ENCODE measurements around the gene MED28.
"Not testable (repeated sequence)": the region's sequence is repeated elsewhere in the genome, so short reads cannot be mapped to it uniquely, and the experiment has no call there.

The MED28 gene, protein sequence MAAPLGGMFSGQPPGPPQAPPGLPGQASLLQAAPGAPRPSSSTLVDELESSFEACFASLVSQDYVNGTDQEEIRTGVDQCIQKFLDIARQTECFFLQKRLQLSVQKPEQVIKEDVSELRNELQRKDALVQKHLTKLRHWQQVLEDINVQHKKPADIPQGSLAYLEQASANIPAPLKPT

DNA sequence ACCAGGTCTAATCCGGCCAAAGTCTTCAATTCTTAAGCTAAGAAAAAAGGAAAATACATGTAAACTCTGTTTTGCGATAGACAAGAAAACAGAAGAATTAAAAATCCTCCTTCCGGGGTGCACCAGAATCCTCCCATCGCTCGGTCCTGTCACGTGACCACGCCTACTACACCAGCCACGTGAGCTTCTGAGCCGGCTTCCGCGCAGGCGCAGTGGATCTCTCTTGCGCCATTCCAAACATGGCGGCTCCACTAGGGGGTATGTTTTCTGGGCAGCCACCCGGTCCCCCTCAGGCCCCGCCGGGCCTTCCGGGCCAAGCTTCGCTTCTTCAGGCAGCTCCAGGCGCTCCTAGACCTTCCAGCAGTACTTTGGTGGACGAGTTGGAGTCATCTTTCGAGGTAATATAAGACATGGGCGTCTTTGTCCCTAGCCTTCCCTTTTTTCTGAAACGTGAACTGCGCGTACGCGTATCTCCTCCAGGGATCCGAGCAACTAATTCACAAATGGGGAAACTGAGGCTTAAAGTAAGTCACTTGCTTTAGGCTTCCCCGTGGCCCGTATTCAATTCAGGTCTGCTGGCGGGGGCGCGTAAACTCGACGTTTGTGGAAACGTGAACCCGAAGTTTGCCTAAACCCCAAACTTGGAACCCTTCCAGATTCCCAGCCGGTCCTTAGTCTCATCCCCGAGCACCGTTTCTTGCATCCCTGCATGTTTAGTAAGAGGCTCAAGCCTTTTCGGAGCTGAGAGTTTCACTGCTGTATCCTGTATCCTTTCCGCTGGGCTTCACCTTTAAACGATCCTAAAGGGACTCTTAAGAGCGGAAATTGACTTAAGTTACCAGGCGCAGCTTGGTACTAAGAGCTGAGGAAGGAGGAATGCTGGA lies at the start of gene MED28:
Gene MED28, plus strand, starts transcription at position 226 of the 884 bp plus-strand sequence. Its CDS starts 14 bp downstream, at position 240.
- peak; percentile 32 for DNase-seq

DNA sequence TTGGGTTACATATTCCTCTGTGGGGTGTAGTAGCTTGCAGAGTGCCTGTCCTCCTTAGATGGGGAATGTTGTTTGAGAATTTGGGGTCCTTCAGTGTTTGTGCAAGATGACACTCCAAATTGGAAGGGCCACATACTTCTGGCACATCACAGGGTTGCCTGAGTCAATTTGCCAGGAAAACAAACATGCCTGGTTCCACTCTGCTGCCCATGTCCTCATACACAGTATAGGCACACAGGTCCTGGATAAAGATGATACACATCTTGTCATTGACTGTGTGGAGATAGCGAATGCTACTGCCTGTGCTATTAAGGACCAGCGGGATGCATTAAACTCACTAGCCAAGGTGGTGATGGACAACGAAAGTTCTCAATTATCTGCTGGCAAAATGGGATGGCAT lies 48.6 kb upstream of the MED28 start:
- DNase-seq: no peak

DNA sequence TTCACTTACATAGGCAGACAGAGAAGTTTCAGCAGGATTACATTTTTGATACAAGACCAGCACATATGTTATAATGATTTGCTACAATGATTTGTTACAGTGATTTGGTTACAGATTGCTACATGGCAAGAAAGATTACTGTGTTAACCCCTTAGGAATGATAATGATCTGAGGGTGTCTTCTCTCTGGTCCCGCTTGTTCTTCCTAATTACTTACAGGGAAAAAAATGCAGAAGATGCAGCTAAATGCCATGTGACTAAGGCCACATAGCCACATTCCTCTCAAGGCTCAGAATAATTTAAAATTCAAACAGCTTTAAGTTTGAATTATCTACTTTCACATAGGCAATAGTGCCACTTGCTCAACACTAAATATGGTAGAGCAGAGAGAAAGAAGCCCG lies 47.2 kb upstream of the MED28 start:
- no peak for DNase-seq

DNA sequence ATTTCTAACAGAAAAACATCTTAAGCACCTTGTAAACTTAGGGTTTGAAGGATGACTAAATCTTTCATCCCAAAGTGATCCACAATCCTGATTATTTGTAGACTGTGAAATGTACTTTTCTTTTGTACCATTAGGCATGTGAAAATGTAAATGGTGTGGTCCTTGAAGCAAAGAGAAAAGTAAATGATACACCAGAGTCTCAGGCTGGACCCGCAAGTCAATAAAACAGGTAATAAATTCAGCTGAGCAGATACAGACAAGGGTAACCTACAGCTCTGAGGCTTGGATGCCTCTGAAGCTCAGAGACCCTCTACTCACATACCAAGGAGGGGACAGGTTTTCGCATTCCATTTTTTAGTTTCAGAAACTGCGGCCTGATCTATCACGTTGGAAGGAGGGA lies 40.2 kb upstream of the MED28 start:
- DNase-seq: no peak

DNA sequence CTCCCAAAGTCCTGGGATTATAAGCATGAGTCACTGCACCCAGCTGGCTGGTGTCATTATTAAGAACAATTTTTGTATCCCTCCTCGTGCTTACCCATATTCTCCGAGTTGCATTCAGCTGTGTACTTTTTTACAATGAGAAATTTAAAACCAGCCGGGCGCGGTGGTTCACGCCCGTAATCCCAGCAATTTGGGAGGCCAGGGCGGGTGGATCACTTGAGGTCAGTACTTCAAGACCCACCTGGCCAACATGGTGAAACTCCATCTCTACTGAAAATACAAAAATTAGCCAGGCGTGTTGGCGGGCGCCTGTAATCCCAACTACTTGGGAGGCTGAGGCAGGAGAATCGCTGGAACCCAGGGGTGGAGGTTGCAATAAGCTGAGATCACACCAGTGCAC lies 39.3 kb upstream of the MED28 start:
- not testable (repeated sequence) for DNase-seq

DNA sequence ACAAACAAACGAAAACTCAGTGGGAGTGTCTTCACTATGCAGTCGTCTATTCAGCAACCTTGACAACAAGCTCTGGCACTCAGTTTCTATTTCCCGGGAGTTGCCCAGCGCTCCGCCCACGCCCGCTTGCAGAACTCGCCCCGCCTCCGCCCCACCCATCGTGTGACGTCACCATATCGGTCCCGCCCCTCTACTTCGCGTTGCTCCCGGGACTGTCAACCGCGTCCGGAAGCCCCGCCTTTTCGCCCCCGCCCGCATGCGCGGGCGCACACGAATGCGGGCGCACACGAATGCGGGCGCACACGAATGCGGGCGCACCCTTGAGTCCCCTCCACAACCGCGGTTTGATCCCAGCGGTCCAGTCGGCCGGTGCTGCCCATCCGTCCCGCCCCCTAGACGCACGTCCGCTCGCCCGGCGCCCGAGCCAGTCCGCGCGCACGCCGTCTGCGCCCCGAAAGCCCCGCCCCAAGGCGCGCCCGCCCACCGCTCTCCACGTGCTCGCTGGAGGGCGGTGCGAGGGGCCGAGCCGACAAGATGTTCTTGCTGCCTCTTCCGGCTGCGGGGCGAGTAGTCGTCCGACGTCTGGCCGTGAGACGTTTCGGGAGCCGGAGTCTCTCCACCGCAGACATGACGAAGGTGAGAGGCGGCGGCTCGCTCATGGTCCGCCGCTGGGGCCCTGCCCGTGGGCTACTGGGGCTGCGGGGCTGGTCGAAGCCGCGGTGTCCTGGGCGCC lies 37.3 kb upstream of the MED28 start, which contains the start of gene LAP3:
Gene LAP3, plus strand, starts transcription at position 267 of the 733 bp plus-strand sequence. Its CDS starts 268 bp downstream, at position 535.
- peak; percentile 67 for DNase-seq

DNA sequence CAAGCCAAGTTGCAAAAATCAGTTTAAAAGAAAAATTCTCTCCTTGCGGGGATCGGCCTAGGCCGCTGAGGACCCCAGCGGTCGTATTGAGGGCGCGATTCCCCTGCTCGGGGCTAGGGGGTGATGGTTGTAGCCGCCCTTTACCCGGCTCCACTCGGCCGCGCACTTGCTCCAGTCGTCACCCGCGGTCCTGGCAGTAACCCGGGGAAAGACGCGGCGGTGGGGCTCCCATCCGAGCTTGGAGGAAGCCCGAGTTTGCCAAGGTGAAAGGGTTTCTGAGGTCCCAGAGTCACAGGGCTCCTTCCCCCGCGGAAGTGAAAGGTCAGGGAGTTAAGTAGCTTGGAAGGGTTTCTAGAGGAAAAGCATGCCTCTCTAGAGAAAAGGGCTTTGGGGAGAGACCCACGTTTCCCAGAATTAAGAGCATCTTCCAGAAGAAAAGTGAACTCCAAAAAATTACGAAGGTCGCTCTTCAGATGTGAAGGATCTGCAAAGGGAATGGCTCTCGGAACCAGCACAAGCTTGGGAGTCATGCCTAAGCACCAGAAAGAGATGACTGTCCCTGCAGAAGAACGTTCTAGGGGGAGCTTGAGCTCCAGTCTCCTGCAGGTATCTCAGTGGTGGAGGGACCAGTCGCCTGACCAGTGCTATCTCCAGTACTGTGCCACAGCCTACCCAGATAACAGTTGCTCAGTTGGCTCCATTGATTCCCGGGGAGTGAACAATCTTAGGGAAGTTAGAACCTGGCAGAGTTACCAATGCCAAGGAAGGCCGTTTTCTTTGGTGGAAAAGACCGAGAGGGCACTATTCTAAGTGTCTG lies 36.6 kb upstream of the MED28 start:
- DNase-seq: no peak

DNA sequence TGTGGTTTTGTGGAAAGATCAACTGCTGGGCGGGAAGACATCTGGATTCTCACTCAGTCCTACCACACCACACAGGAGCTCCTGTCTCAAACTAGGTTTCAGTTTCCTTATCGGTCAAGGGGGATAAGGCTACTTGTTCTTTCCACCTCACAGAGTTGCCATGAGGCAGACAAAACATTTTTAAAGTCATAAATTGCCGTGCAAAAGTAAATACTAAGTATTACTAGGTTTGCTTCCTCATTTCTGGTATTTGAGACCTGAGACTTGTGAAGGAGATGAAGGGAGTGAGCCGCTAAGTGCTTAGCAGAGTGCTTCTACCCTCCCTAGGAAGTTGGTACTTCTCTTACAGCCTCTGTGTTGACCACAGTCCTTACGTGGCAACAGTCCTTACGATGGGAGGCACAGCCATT lies 36.0 kb upstream of the MED28 start:
- DNase-seq: no peak

DNA sequence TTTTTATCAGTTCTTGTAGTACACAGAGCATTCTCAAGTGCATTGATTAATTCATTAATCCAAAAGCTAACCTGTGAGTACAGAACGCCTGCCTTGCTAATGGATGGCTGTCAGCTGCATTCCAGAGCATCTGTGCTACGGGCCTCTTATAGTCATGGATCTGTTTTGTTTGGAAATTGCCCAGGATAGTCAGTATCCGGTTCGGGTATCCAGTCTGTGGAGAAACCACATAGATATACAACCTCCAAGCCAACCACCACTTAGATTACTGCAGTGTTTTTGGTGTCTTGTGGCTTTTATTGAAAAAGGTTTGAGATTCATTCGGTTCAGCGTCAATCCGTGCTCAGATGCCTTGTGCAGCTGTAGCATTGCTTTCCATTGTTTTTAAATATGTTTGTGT lies 33.5 kb upstream of the MED28 start:
- DNase-seq: no peak

DNA sequence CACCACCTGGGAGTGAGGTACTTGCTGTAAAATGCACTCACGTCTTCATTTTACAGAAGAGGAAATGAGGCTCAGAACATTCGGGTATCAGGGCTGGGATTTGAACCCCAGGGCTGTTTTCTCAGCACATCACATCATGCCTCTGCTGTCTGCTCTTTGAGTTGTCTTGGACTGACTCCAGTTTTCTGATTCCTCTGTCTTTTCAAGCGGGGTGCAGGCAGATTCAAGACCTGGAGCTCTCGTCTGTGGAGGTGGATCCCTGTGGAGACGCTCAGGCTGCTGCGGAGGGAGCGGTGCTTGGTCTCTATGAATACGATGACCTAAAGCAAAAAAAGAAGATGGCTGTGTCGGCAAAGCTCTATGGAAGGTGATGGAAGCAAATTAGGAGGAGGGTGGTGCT lies 31.2 kb upstream of the MED28 start:
- no peak for DNase-seq

DNA sequence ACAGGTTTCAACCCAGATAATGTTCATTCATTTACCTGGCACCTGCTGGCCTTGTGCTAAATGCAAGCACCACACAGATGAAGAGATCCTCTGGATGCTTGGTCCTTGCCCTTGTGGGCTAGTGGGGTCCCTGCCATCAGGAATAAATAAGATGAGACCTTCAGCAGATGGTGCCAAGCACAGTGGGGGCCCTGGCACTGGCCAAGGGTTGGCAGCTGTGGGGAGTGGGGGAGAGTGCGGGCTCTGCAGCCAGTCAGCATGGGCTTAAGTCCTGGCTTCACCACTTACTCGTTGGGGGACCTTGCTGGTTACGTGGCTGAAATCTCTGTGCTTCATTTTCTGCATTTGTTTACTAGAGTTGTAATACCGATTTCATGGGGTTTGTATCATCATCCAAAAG lies 30.5 kb upstream of the MED28 start:
- no peak for DNase-seq

DNA sequence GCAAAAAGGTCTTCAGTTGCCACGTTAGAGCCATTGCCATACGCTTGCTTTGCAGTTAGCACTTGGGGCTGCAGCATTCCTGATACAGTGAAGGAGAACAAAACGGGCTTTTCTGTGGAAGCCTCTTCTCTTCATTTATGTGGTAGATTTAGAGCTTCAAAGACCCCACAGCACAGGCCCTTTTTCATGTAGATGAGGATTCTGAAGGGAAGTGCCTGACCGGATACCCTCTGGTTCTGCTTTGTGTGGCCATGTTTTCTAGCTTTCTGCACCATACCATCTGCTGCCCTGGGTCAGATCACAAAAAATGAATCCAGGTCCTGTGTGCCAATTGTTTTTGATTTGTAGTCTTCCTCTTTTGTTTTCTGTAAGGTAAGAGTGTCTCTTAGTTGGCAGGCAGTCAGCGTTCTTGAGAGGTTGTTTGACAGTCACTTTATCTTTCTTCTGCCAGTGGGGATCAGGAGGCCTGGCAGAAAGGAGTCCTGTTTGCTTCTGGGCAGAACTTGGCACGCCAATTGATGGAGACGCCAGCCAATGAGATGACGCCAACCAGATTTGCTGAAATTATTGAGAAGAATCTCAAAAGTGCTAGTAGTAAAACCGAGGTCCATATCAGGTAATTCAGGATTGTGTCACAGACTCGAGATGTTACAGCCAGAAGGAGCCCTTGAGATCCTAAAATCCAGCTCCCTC lies 29.8 kb upstream of the MED28 start:
- no peak for DNase-seq

DNA sequence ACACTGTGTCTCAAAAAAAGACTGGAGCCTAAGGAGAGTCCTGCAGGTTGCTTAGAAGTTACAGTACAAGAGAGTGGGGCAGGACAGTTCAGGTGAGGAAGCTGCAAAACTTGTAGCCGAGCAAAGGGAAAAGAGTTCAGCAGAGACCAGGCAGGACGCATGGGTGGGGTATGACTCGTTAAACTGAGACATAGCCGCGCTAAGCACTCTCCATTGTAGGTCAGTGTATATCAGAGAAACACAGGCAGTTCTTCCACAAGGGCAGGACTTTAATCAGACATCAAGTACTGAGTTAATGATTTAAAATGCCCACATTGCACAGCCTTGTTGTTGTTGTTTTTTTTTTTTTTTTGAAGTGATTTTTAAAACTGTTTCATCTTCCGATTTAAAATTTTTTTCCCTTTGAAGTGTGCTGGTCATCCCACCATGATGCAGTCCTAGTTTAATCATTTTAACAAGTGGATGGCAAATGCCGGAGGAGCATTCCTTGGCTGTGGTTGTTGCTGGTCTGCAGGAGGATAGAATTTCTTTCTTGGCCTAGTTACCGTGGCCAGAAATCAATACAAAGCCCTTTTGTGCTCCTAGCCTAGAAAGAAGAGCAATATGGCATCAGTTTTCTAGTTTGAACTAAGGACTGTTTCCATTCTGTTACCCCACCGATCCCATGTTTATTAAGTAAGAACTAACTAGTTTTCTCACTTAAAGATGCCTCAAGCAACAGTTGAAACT lies 27.2 kb upstream of the MED28 start:
- no peak for DNase-seq

DNA sequence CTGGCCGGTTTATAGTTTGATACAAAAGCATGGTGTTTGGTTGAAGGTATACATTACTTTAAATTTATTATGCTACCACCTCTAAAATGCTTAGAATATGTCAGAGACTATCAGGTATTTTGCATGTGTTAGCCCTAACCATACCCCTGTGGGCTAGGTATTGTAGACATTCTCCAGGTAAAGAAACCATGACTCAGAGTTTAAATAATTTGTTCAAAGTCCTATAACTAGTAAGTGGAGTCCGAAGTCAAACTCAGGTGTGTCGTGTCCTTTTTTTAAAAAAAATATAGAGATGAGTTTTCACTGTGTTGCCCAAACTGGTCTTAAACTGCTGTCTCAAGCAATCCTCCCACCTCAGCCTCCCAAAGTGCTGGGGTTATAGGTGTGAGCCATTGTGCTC lies 25.1 kb upstream of the MED28 start:
- DNase-seq: no peak

DNA sequence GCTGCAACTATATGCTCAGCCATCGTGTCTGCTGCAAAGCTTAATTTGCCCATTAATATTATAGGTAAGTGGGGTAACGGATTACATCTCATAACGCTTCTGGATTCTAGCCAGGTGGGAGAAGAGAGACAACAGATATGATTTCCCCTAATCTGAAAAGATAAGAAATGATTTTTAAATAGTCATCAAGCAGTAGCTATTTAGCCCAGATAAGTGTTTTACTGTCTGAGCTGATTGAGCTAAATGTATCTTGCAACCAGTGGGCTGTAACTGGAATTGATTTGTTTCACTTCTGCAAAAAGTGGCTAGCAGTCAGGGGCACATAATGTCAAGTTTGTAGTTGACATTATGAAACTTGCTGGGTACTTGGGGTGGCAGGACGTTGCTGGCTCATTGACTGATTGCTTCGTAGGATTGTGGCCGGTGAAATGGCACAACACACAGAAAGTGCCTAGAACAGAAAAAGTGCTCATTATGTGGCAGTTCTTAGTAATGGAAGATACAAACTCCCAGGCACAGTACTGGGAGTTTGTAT lies 18.9 kb upstream of the MED28 start:
- no peak for DNase-seq

DNA sequence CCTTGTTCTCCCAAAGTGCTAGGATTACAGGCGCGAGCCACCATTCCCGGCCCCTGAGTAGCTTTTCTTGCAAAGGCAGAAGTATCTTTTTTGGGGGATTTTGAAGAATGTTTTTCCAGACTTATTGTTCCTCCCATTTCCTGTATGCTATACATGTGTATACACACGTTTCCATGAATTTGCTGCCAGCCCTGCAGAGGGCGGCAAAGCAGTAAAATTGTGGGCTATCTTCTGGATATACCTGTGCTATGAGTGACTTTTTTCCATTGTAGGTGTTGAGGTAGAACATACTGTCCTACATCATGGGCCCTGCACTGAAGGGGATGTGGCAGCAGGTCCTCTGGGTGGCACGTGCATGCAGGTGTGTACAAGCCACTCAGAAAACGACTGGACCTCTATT lies 16.9 kb upstream of the MED28 start:
- no peak for DNase-seq

DNA sequence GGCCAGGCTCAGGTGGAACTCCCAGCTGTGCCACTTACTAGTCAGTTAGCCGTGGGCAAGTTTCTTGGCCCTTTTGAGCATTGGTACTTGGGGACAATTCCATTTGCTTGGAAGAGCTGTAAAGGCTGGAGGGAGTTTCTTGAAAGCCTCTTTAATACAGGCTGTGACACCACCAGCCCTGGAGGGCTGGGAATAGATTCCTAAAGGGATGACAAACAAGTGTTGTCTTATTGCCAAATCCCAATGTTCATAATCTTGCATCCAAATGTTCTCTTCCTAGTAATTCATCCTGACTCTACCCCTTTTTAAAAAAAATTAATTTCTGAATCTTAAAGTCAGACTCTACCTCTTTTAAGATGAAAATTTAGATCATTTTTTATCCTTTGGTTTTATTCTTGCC lies 14.6 kb upstream of the MED28 start:
- DNase-seq: no peak

DNA sequence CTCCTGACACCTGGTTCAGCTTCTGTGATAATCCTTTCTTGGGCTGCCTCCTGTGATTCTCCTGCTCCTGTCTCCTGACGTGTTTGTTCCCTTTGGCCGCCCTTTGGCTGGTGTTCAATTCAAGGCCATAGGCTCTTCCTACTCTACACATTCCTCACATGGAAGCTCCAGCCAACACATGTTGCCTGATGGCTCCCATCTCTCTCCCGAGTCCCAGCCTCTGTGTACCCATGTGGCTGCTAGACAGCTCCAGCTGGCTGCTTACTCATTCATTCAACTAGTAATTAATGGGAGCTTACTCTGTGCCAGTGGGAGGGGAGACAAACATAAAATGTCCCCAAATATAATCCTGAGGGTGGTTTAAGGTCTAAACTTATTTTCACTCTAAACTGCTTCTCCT lies 9.2 kb upstream of the MED28 start:
- DNase-seq: no peak

DNA sequence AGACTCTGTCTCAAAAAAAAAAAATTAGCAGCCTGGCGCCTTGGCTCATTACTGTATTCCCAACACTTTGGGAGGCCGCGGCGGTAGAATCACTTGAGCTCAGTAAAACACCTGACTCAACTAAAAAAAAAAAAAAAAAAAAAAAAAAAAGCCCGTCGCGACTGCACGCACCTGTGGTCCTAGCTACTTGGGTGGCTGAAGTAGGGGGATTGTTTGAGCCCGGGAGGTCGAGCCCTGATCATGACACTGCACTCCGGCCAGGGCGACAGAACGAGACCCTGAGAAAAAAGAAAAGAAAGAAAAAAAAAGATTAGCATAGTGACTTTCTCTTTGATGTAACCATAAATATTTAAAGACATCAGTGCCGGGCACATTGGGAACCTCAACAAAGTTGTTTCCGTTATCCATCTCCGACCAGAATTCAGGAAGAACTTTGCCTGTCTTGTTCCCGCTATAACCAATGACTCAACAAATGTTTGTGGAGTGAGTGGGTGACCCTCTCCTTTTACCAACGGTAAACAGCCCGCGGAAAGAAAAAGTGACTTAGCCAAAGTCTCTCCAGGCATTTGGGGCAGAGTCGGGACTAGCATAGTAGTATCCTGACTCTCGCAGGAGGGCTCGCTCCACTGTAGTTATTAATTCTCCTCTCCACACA lies 553 bp upstream of the MED28 start:
- DNase-seq: no peak

DNA sequence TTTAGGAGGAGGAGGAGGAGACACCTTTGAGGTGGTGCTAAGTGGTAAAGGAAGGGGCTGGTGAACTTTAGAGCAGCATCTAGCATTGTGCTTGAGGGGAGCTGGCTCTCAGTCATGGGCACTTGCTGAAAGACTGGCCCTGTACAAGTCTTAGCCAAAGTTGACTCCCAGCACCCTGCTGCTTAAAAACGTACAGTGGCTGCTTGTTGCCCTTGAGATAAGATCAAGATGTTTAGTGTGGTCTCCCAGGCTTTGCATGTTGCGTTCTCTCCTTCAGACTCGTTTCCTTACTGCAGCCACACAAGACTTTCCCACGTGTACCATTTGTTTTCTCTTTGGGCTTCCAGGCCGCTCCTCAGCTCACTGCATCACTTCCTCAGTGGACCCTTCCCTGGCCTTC lies 1.8 kb downstream of the MED28 start:
- no peak for DNase-seq

DNA sequence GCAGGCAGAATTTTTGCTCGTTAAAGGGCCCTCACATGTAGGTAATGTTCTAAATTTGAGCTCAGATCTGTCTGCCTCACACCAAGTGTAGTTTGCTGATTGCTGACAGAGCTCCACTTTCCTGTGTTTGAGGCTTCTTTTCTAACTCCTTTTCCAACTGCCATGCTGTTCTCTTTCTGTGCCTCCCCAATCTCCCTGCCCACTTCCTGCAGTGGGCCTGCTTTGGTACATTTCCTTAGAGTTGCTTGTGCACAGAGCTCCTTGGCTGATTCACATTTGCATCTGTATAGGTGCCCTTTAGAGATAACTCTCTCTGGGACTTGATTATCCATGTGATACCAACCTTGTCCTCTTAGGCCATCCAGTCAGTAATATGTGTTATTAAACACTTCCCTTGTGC lies 4.5 kb downstream of the MED28 start:
- no peak for DNase-seq

Measured in DMS153 (cell line).